GM19468 (cell line): ENCODE results near the gene MACROD2.
A peak's percentile ranks its signal among the peaks of the same experiment; 100 is the strongest.

Experiments used
- ATAC-seq: cut with Tn5 transposase; IDR thresholded peaks from one replicate; pipeline ENCODE4 v1.9.1; 2021; ENCODE audit warnings: mild to moderate bottlenecking, moderate library complexity, moderate number of reproducible peaks; ENCODE audit not compliant: unreplicated experiment; ENCODE audit errors: extremely low read depth

Gene MACROD2

DNA sequence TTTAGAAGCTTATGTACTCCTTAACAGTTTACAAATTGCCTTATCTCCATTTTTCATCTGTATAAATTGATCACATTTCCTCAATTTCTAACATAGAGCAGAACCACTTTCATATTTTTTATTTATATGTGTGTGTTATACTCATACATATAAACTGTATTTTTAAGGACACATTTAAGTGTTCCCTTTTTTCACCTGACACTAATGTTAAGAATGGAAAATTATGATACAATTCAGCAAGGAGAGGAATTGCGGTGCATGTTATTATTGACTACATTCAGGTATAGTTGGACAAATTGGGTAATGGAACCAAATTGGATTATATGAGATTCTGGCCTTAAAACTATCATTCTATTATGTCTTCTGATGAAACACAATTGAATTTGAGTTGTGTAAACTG is 821.2 kb downstream of the MACROD2 start:
- ATAC-seq, result no peak

DNA sequence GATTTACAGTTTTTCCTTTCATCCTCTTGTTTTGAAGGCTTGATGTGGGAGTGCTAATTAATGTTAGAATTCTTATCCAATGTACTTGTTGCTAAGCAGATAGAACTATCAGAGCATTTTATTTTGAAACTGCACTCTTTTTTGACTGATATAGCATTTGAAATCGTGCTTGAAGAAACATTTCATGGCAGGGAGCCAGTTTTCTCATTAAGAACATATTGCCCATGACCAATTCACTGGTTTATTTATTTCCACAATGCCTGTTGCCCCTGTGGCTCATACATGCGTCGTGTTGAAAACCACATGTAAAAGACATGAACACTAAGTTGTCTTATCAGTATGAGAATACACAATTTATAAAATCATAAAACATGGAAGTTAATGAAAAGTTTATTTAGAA is 821.8 kb downstream of the MACROD2 start:
- ATAC-seq, result no peak

DNA sequence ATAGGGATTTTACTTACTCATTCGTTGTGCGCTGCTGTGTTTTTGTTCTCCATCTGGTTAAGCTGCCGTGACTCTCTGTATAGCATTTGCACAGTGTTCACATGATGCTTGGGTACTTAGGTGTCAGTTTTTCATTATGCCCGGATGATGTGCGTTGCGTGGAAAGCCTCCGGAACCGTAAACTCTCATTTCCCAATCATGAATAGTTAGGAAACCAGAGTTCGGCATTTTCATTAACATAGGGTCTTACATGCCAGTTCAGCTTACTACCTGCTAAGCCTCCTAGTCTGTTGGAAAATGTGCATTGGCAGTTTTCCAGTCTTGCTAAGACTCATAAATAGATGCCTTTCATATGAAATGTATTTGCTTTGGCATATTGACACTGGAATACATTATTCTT is 825.5 kb downstream of the MACROD2 start:
- no peak for ATAC-seq

DNA sequence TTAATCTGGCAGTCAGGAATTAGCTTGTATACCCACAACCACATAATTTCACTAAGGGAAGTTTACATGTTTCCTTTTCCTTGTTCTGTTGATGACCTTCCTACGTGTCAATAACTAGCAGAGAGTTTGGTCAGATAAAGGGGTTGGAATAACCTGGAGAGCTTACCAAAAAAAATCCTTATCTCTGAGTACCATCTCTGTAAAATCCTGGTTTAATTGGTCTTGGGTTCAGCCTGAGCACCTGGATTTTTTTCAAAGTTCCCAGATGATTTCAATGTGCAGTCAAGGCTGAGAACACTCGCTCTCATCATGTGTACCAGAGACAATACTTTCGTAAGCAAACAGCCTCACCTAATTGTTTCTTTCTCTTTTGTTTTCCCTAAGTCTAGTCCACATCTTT is 825.9 kb downstream of the MACROD2 start:
- ATAC-seq, result no peak

GRCh38 chr20:14824996-14825395 is 829.7 kb downstream of the MACROD2 start:
- no peak for ATAC-seq

- ATAC-seq, result no peak
These were observed 831.4 kb downstream of the MACROD2 start for GRCh38 chr20:14826543-14827313.

GRCh38 chr20:14828459-14828858 is 833.1 kb downstream of the MACROD2 start:
- ATAC-seq, result no peak

- ATAC-seq, result peak; percentile 29
These were observed 834.6 kb downstream of the MACROD2 start for GRCh38 chr20:14829906-14830305.

DNA sequence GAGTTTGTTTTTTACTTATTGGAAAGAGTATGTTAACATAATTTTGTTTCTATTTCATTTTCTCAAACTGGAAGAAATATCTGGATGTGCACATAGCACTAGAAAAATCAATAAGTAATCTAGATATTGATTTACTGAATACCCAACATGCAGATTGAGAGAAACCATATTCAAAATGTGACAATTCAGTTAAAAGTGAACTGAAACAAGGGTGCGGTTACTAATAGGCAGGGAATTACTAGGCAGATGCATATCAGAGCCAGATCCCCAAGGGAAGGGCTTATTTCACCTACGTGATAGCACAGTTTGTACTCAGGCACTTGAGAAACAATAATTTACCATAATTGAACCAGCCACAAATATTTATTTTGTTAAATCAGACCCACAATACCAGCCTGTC is 835.1 kb downstream of the MACROD2 start:
- ATAC-seq, result peak; percentile 70

DNA sequence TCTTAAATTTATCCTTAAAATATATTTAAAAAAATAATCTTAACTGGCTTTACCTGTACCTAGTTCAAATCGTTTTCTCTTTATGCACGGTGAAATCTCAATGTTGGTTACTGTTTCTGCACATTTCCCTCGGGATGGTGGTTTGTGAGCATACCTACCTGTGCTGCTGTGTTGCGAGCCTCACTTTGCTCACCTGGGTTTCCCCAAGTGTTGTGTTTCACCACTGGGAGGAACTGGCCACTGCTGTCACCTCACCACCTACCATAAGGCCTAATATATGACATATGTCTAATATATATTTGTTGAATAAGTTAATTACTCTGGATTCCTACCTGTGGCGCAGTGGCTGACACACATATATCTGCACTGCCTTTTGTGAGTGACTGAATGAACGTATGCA is 835.6 kb downstream of the MACROD2 start:
- no peak for ATAC-seq

GRCh38 chr20:14832630-14833029 is 837.3 kb downstream of the MACROD2 start:
- ATAC-seq, result peak; percentile 45

GRCh38 chr20:14838663-14839628 is 843.6 kb downstream of the MACROD2 start:
- peak; percentile 73 for ATAC-seq

GRCh38 chr20:14845199-14846160 is 850.2 kb downstream of the MACROD2 start:
- ATAC-seq, result no peak

DNA sequence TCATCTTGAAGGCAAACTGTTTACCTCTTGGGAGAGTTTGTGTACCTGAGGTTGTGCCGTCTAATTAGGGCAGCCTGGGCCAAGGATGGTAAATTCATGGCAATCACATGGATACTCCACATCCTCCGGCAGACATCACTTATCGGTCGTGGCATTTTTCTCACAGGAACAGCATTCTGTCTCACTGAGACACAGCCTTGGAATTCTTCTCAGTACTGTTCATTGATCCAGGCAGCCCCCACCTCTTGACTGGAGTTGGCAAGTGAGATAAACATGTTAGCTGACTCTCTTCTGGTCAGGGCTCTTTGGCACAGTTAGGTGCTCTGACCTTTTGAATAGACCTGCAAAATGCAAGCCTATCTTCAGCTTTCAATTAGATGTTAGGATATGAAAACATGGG is 853.5 kb downstream of the MACROD2 start:
- ATAC-seq, result no peak

DNA sequence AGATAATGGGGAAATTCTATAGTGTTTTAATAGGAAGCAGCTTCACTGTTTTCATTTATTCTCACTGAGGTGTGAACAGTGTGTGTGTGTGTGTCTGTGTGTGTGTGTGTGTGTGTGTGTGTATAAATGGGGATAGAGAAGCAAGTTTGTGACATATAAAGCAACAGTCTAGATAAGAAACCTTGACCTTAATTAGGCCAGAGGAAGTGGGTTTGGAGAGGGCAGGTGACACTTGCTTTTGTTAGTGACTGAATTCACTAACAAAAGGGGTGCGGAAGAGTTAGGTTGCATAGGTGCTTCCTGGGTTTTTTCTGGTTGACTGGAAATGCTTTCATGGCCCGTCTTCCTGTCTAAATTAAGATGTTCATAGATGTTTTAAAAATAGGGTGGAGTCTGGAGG is 857.8 kb downstream of the MACROD2 start:
- ATAC-seq, result no peak

GRCh38 chr20:14855171-14855570 is 859.9 kb downstream of the MACROD2 start:
- ATAC-seq, result no peak

DNA sequence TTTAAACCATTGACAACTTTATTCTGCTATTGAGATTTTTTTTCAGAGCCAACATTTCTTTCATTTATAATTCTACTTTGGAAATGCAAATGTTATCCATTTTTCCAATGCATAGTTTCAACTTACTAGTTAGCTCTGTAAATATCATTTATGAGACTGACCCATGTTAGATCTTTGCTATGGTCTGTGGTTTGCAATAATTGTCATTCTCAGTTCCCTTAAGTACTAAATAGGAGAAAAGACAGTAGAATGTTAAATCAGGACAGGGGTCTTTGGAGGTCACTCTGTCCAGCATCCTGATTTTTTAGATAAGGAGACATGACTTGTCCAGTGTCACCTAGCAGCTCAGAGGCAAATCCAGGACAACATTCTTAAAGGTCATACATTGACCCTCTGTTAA is 864.3 kb downstream of the MACROD2 start:
- no peak for ATAC-seq

- no peak for ATAC-seq
These were observed 865.1 kb downstream of the MACROD2 start for GRCh38 chr20:14860410-14860814.

DNA sequence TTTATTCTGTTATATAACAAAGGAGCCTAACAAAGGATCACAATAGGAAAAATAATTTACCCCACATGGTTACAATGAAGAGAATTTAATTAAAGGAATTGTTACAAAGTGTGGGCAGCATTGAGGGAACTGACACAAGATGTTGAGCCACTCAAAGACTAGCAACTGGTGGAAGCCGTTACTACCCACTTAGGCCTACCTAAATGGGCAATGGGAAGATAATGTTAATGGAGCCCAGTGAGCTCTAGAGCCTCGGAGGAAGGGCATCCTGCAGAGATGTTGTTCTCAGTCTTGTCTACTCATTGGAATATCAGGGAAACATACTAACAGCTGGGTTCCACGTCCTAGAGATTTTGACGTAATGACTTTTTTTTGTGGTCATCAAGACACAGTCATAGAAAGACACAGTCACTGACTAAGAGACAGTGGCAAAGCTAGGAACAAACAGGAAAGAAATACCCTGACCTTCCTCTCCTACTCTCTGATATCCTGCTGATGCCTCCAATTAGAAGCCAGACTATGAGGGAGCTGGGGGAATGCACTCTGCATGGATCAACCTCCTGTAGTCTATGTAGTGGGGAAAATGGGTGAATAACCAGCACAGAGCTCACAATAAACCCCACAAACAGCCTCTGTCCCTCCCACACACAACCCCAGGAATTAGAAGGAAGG is 865.8 kb downstream of the MACROD2 start:
- ATAC-seq, result no peak

DNA sequence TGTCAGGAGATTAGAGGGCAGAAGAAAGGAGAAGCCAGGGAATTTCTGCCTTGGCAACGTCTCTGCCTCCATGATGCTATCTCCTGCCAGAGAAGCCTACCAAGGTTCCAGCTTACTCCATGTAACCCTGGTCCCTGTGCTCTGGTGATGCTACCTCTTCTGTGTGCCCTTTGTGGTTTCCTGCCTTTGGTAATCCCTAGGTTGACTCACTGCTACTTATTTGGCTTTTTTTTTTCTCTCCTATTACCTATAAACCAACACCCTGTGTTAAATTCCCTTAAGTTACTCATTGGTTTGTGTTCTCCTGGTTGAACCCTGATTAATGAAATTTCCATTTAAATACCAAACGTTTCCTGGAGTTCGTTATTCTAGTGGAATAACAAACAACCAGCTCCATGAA is 869.9 kb downstream of the MACROD2 start:
- no peak for ATAC-seq
